ENCODE data around the gene ZNF195.

- TF ChIP-seq POLR2A (IDR thresholded peaks at IDR 0.05): no peak
- no peak for TF ChIP-seq CTCF (IDR thresholded peaks at IDR 0.05)
Observed at GRCh38 chr11:3359092-3359824, 19.7 kb downstream of the ZNF195 start.

All from suprapubic skin (tissue), 3 donors.